Spleen (tissue), 11 donors: Measurements from ENCODE around the gene MYL2. TPM values are rescaled to one million over a fixed set of nuclear protein-coding genes. Genes with fewer than 3 reads are reported as not detected.
A peak's percentile ranks its signal among the peaks of the same experiment; 100 is the strongest.

Source experiments
- DNase-seq: peaks from one replicate; pipeline ENCODE4 v3.0.0-alpha.2; 2020
- H3K27ac ChIP-seq, 8 donors: fragments of 200-600 bp; sonication (generic) in 7 of 8; 1 replicate in 4 of 8; 2 replicates in 4 of 8; pipeline versions ENCODE4 v1.5.0 to v1.8.0; 2016 to 2021; ENCODE audit warnings: inconsistent platforms in 4 of 8, mild to moderate bottlenecking in 4 of 8, moderate library complexity in 1 of 8
- H3K27me3 ChIP-seq, 7 donors: fragments of 200-600 bp; sonication (generic) in 6 of 7; replicated peaks in 1 of 7; 1 replicate in 4 of 7; 2 replicates in 3 of 7; pipeline versions ENCODE4 v1.5.0 to v1.8.0; 2016 to 2021; ENCODE audit warnings: inconsistent platforms in 3 of 7, mild to moderate bottlenecking in 1 of 7
- H3K36me3 ChIP-seq, 6 donors: fragments of 200-600 bp; sonication (generic) in 5 of 6; 1 replicate in 4 of 6; 2 replicates in 2 of 6; pipeline versions ENCODE4 v1.5.0 to v1.8.0; 2016 to 2021; ENCODE audit warnings: inconsistent platforms in 2 of 6
- H3K4me1 ChIP-seq, 6 donors: fragments of 200-600 bp; sonication (generic) in 5 of 6; 1 replicate in 3 of 6; 2 replicates in 3 of 6; pipeline versions ENCODE4 v1.5.0 to v1.8.0; 2016 to 2021; ENCODE audit warnings: inconsistent platforms in 3 of 6
- H3K4me3 ChIP-seq, 8 donors: fragments of 200-600 bp; sonication (generic) in 7 of 8; 1 replicate in 4 of 8; 2 replicates in 4 of 8; pipeline versions ENCODE4 v1.5.0 to v1.8.0; 2016 to 2021; ENCODE audit warnings: inconsistent platforms in 4 of 8, mild to moderate bottlenecking in 4 of 8, moderate library complexity in 2 of 8
- H3K9me3 ChIP-seq, 8 donors: fragments of 200-600 bp; sonication (generic) in 7 of 8; 1 replicate in 4 of 8; 2 replicates in 4 of 8; pipeline versions ENCODE4 v1.5.0 to v1.8.0; 2016 to 2021; ENCODE audit warnings: inconsistent platforms in 4 of 8
- CTCF ChIP-seq, 11 experiments: fragments of 200-600 bp in 7 of 11; fragments of 450-650 bp in 4 of 11; sonication (generic) in 4 of 11; IDR thresholded peaks in 8 of 11; conservative IDR thresholded peaks in 3 of 11; 1 replicate in 7 of 11; 2 replicates in 4 of 11; pipeline versions ENCODE4 v1.4.0 to v1.8.0; 2016 to 2021; ENCODE audit warnings: antibody characterized with exemption in 11 of 11, inconsistent platforms in 4 of 11, mild to moderate bottlenecking in 1 of 11
- POLR2A ChIP-seq, 3 donors: fragments of 450-650 bp; IDR thresholded peaks; one replicate each; pipeline ENCODE4 v1.5.1; 2017; ENCODE audit warnings: antibody characterized with exemption in 3 of 3, mild to moderate bottlenecking in 1 of 3
- POLR2AphosphoS5 ChIP-seq, 3 donors: sonication (generic); formaldehyde crosslinking; IDR thresholded peaks; one replicate each; pipeline ENCODE4 v1.5.1; 2017; ENCODE audit warnings: antibody characterized with exemption in 3 of 3
- WGBS, 5 donors: extraction: QIAGEN DNeasy Blood & Tissue Kit in 3 of 5; methylation state at CpG; one replicate each; pipeline versions ENCODE4 v1.1.5 to v1.1.7; 2013 to 2018; 5-methylcytosine and 5-hydroxymethylcytosine counted together
- intact Hi-C: fragments of 100-400 bp; cut with DNase I; formaldehyde crosslinking; loops from one replicate; pipeline ENCODE4 v1.15.0; 2023; ENCODE audit warnings: low total_unique reads
- polyA plus RNA-seq, 3 donors: library from polyadenylated mRNA; stranded (reverse); fragments of 200-250 nt; gene quantifications; one replicate each; pipeline ENCODE4 v1.2.1, GENCODE V29; 2013
- total RNA-seq, 7 donors: library from RNA; depleted of rRNA in 3 of 7; stranded (reverse); fragments of >200 nt in 3 of 7; fragmentation: NEBNext Ultra II Directional in 4 of 7; extraction: Animal tissue kit (Norgen Biotek cat#: 25700) in 4 of 7; gene quantifications; one replicate each; pipeline versions ENCODE4 v1.1.0 to v1.2.1, GENCODE V29; 2016 to 2021
- donor health status: healthy with polysubstance abuse.
- donor health status: DM: no; HTN: no; CAD: no; lungs with moderate emphysema.
- donor health status: DM: no; HTN: no; CAD: no.
- donor health status: Bipolar disorder and iron deficiency.
- donor health status: healthy.
- donor health status: DM: no; HTN: no; CAD: no.
- donor health status: DM: yes; HTN: yes; CAD: no.

Gene MYL2
- total and polyA plus RNA-seq, 10 donors, result 1.2 to 8.5 (median 1.3) TPM; not detected in 7

GRCh38 chr12:110906985-110907384, 13.4 kb downstream of the MYL2 start:
- no peak overlapping the region for H3K4me3 ChIP-seq
- 81 to 92% (median 82%) methylated on average over 4 of the region's 4 CpGs for WGBS, 5 donors
- TF ChIP-seq CTCF (IDR thresholded peaks at IDR 0.05 in 8 of 11, conservative IDR thresholded peaks at IDR 0.05 in 3 of 11), result no peak
- no peak for TF ChIP-seq POLR2A (IDR thresholded peaks at IDR 0.05)
- no peak for TF ChIP-seq POLR2AphosphoS5 (IDR thresholded peaks at IDR 0.05)
- H3K4me1 ChIP-seq, result peaks cover 0 to 12% (median 2%) of the 10 kb centered on the region in 6 donors
- H3K27me3 ChIP-seq, result no peaks in the 10 kb centered on the region
- intact Hi-C loops, result no loop called here
- H3K9me3 ChIP-seq, result no peaks in the 10 kb centered on the region
- no peak overlapping the region for H3K27ac ChIP-seq
- DNase-seq, result no peak
- H3K36me3 ChIP-seq, result no peaks in the 10 kb centered on the region

GRCh38 chr12:110906516-110906915, 13.9 kb downstream of the MYL2 start:
- intact Hi-C loops, result no loop called here
- TF ChIP-seq CTCF (IDR thresholded peaks at IDR 0.05 in 8 of 11, conservative IDR thresholded peaks at IDR 0.05 in 3 of 11), result no peak
- no peak overlapping the region for H3K27ac ChIP-seq

DNA sequence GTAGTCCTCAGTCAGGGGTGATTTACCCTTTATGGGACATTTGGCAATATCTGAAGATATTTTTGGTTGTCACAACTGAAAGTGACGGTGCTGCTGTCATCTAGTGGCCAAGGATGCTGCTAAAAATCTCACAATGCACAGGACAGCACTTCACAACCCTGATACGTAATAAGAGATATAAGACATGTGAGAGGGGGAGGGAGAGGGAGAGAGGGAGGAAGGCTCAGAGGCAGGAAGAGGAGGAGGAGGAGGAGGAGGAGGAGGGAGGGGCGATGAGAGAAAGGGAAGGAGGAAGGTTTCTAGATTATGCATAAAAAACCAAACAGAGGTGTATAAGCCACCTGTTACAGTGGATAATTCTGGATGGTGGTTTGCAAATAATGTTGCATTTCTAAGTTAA, 14.3 kb downstream of the MYL2 start:
- Histone ChIP-seq H3K27me3 (no peaks in the 10 kb centered on the region), H3K4me1 (peaks cover 0 to 12% (median 2%) of the 10 kb centered on the region in 6 donors), H3K4me3 (no peak overlapping the region), H3K36me3 (no peaks in the 10 kb centered on the region), H3K27ac (no peak overlapping the region), H3K9me3 (no peaks in the 10 kb centered on the region)
- no peak for DNase-seq
- intact Hi-C loops, result no loop called here
- TF ChIP-seq POLR2A (IDR thresholded peaks at IDR 0.05) (no peak), POLR2AphosphoS5 (IDR thresholded peaks at IDR 0.05) (no peak), CTCF (IDR thresholded peaks at IDR 0.05 in 8 of 11, conservative IDR thresholded peaks at IDR 0.05 in 3 of 11) (no peak)
- WGBS, 5 donors, result 6 to 15% (median 7%) methylated on average over 3 of the region's 3 CpGs

More at GRCh38 chr12:110906516-110906915, 13.9 kb downstream of the MYL2 start:
- DNase-seq, result no peak
- WGBS, 5 donors, result 57 to 65% (median 61%) methylated on average over 5 of the region's 5 CpGs
- Histone ChIP-seq H3K4me1 (peaks cover 0 to 12% (median 2%) of the 10 kb centered on the region in 6 donors), H3K27me3 (no peaks in the 10 kb centered on the region), H3K36me3 (no peaks in the 10 kb centered on the region), H3K4me3 (no peak overlapping the region), H3K9me3 (no peaks in the 10 kb centered on the region)

DNA sequence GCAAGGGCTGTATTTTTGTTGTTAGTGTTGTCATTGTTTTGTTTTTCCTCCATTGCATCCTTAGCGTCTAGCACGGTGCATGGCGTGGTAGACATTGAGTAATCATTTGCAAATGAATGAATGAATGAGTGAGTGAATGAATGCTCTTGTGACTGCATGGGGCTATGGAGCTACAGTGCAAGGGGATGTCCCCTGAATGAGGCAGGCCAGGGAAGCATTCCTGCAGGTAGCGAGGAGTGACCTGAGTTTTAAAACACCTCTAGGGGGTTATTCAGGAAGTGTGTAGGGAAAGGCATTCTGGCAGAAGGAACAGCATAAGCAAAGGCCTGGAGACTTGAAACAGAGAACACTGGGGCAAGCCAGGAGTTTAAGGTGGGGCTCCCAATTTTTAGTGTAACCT, 16.9 kb downstream of the MYL2 start:
- no peaks in the 10 kb centered on the region for H3K9me3 ChIP-seq
- WGBS, 5 donors, result 92 to 97% (median 94%) methylated on average over 4 of the region's 4 CpGs
- no peaks in the 10 kb centered on the region for H3K27me3 ChIP-seq
- no peak overlapping the region for H3K27ac ChIP-seq
- peaks cover 0 to 12% (median 2%) of the 10 kb centered on the region in 6 donors for H3K4me1 ChIP-seq
- H3K36me3 ChIP-seq, result no peaks in the 10 kb centered on the region
- TF ChIP-seq POLR2AphosphoS5 (IDR thresholded peaks at IDR 0.05) (no peak), POLR2A (IDR thresholded peaks at IDR 0.05) (no peak), CTCF (IDR thresholded peaks at IDR 0.05 in 8 of 11, conservative IDR thresholded peaks at IDR 0.05 in 3 of 11) (no peak)
- DNase-seq, result peak; percentile 2
- H3K4me3 ChIP-seq, result no peak overlapping the region
- intact Hi-C loops, result no loop called here
